ENCODE results near the gene RUFY3. TPM values are rescaled to one million over a fixed set of nuclear protein-coding genes. Genes with fewer than 3 reads are reported as not detected.

RUFY3 gene
- total and polyA plus RNA-seq, 2 experiments from 2014 or later, result 18.3 to 29.2 TPM

GRCh38 chr4:70676554-70677090 is 45.1 kb upstream of the RUFY3 start:
- H3K27ac ChIP-seq (ENCODE audit: low read depth), result no peak overlapping the region
- Mint-ChIP-seq H3K27ac (no peak overlapping the region), H3K4me3 (no peak overlapping the region), H3K4me1 (no peaks in the 10 kb centered on the region), H3K27me3 (ENCODE audit: insufficient read depth, low read depth, poor library complexity) (no peaks in the 10 kb centered on the region), H3K36me3 (ENCODE audit: low read depth) (no peaks in the 10 kb centered on the region), H3K9me3 (no peaks in the 10 kb centered on the region)
- DNase-seq (ENCODE audit: low spot score) (no peak), ATAC-seq (no peak)
- no peak overlapping the region for H3K4me3 ChIP-seq
- H3K9me2 ChIP-seq (ENCODE audit: insufficient read depth), result no peaks in the 10 kb centered on the region
- TF ChIP-seq ZNF331 (CRISPR knock-in tag; IDR thresholded peaks at IDR 0.05; ENCODE audit: low read depth) (no peak), JUNB (IDR thresholded peaks at IDR 0.05; ENCODE audit: unreplicated experiment) (no peak), EZH2phosphoT487 (IDR thresholded peaks at IDR 0.05; ENCODE audit: unreplicated experiment) (no peak), ETS1 (IDR thresholded peaks at IDR 0.05) (no peak), EZH2 (IDR thresholded peaks at IDR 0.05; ENCODE audit: low read depth, unreplicated experiment) (no peak), CREB1 (CRISPR knock-in tag; IDR thresholded peaks at IDR 0.05; ENCODE audit: low read depth) (no peak), ZNF114 (CRISPR knock-in tag; IDR thresholded peaks at IDR 0.05) (no peak), STAT1 (IDR thresholded peaks at IDR 0.05; ENCODE audit: unreplicated experiment) (no peak), NANOG (IDR thresholded peaks at IDR 0.05; ENCODE audit: borderline replicate concordance) (no peak)
- no peaks in the 10 kb centered on the region for H3K27me3 ChIP-seq (ENCODE audit: insufficient read depth)
- H2AFZ ChIP-seq, result no peak overlapping the region
- H3K4me1 ChIP-seq (ENCODE audit: insufficient read depth), result no peaks in the 10 kb centered on the region
- H3K36me3 ChIP-seq (ENCODE audit: insufficient read depth), result no peaks in the 10 kb centered on the region
- no peaks in the 10 kb centered on the region for H3K79me2 ChIP-seq (replicated peaks; ENCODE audit: insufficient read depth)
- H3K4me2 ChIP-seq, result no peak overlapping the region
- H3F3A ChIP-seq (replicated peaks; ENCODE audit: low read depth), result no peaks in the 10 kb centered on the region
- H4K20me1 ChIP-seq (replicated peaks; ENCODE audit: insufficient read depth), result no peaks in the 10 kb centered on the region

GRCh38 chr4:70678383-70678999 is 43.3 kb upstream of the RUFY3 start:
- Mint-ChIP-seq H3K9me3 (no peaks in the 10 kb centered on the region), H3K4me1 (no peaks in the 10 kb centered on the region), H3K4me3 (no peak overlapping the region), H3K27ac (no peak overlapping the region), H3K36me3 (ENCODE audit: low read depth) (no peaks in the 10 kb centered on the region), H3K27me3 (ENCODE audit: insufficient read depth, low read depth, poor library complexity) (no peaks in the 10 kb centered on the region)
- ATAC-seq, result no peak
- DNase-seq (ENCODE audit: low spot score), result no peak
- Histone ChIP-seq H3K27ac (ENCODE audit: low read depth) (no peak overlapping the region), H3K9me2 (ENCODE audit: insufficient read depth) (no peaks in the 10 kb centered on the region), H4K20me1 (replicated peaks; ENCODE audit: insufficient read depth) (no peaks in the 10 kb centered on the region), H2AFZ (no peak overlapping the region), H3K4me3 (no peak overlapping the region), H3K79me2 (replicated peaks; ENCODE audit: insufficient read depth) (no peaks in the 10 kb centered on the region), H3K36me3 (ENCODE audit: insufficient read depth) (no peaks in the 10 kb centered on the region), H3K27me3 (ENCODE audit: insufficient read depth) (no peaks in the 10 kb centered on the region), H3K4me1 (ENCODE audit: insufficient read depth) (no peaks in the 10 kb centered on the region), H3K4me2 (no peak overlapping the region), H3F3A (replicated peaks; ENCODE audit: low read depth) (no peaks in the 10 kb centered on the region)
- TF ChIP-seq CREB1 (CRISPR knock-in tag; IDR thresholded peaks at IDR 0.05; ENCODE audit: low read depth), result no peak
- no peak for TF ChIP-seq EZH2 (IDR thresholded peaks at IDR 0.05; ENCODE audit: low read depth, unreplicated experiment)
- no peak for TF ChIP-seq NANOG (IDR thresholded peaks at IDR 0.05; ENCODE audit: borderline replicate concordance)
- TF ChIP-seq REST (IDR thresholded peaks at IDR 0.05; ENCODE audit: unreplicated experiment), result no peak
- TF ChIP-seq POLR2AphosphoS5 (IDR thresholded peaks at IDR 0.05; ENCODE audit: low read depth), result no peak
- no peak for TF ChIP-seq CTCF (conservative IDR thresholded peaks at IDR 0.05; ENCODE audit: low read depth in 2 of 2)
- no peak for TF ChIP-seq ZNF114 (CRISPR knock-in tag; IDR thresholded peaks at IDR 0.05)
- TF ChIP-seq STAT1 (IDR thresholded peaks at IDR 0.05; ENCODE audit: unreplicated experiment), result no peak

Data from GM23338 (cell line).